GM10266 (cell line): ENCODE results near the gene UBE2B.

Experiments used
- DNase-seq: peaks from one replicate; pipeline ENCODE4 v3.0.0; 2012; ENCODE audit errors: extremely low spot score
- CTCF ChIP-seq: IDR thresholded peaks from 2 replicates; pipeline ENCODE4 v1.5.1; 2012; ENCODE audit warnings: mild to moderate bottlenecking, low read depth; ENCODE audit not compliant: control insufficient read depth, insufficient read depth; ENCODE audit errors: missing control alignments

The UBE2B gene

GRCh38 chr5:134437847-134438581 is 66.6 kb downstream of the UBE2B start:
- no peak for TF ChIP-seq CTCF
- DNase-seq: no peak

GRCh38 chr5:134438721-134439123 is 67.4 kb downstream of the UBE2B start:
- TF ChIP-seq CTCF: no peak
- no peak for DNase-seq

GRCh38 chr5:134439210-134439654 is 67.9 kb downstream of the UBE2B start:
- DNase-seq: no peak
- no peak for TF ChIP-seq CTCF

GRCh38 chr5:134440201-134440755 is 68.9 kb downstream of the UBE2B start:
- no peak for DNase-seq

More at GRCh38 chr5:134440201-134440755, 68.9 kb downstream of the UBE2B start:
- no peak for TF ChIP-seq CTCF
